ENCODE results near the gene MT1HL1. TPM values are rescaled to one million over a fixed set of nuclear protein-coding genes. Genes with fewer than 3 reads are reported as not detected.

MT1HL1 gene
- total RNA-seq (not detected), polyA plus RNA-seq (not detected), total RNA-seq (not detected)

DNA sequence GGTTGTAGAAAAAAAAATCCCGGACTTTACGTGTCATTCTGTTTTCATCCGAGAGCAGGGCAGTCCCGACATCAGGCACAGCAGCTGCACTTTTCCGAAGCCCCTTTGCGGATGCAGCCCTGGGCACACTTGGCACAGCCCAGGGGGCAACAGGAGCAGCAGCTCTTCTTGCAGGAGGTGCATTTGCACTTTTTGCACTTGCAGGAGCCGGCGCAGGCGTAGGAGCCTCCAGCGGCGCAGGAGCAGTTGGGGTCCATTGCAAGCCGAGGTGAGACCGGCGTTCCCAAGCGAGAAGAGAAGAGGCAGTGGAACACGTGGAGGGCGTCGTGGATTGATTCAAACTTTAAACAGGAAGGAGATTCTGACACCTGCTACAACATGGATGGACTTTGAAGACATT lies at the start of gene MT1HL1:
Gene MT1HL1 (minus strand): TSS at position 326 of the 400 bp plus-strand sequence. CDS start 69 bp downstream, at position 257.
- no peaks in the 10 kb centered on the region for H3K27me3 ChIP-seq (ENCODE audit: control insufficient read depth in 2 of 2, insufficient read depth in 2 of 2, low read length in 2 of 2)
- H3K27ac ChIP-seq (ENCODE audit: low read depth, low read length): no peak within 1 kb of the TSS
- no peak for ATAC-seq
- CTCF ChIA-PET: no interaction called here
- Mint-ChIP-seq H3K4me3 (no peak within 1 kb of the TSS), H3K36me3 (no peaks in the 10 kb centered on the region), H3K9me3 (peaks cover 0 to 2% (median 0%) of the 10 kb centered on the region in 11 donors), H3K4me1 (peaks cover 0 to 2% (median 0%) of the 10 kb centered on the region in 7 donors), H3K27ac (no peak within 1 kb of the TSS), H3K27me3 (peaks cover 0 to 26% (median 8%) of the 10 kb centered on the region in 5 donors)
- no peaks in the 10 kb centered on the region for H3K4me1 ChIP-seq (ENCODE audit: control insufficient read depth in 2 of 2, insufficient read depth in 2 of 2, low read length in 2 of 2)
- no peak for DNase-seq
- no peaks in the 10 kb centered on the region for H3K9me3 ChIP-seq (ENCODE audit: control insufficient read depth in 2 of 3, low read length in 3 of 3)
- intact Hi-C loops (cut with micrococcal nuclease): no loop called here
- no peaks in the 10 kb centered on the region for H3K36me3 ChIP-seq (ENCODE audit: control insufficient read depth in 2 of 3, insufficient read depth in 3 of 3, low read length in 3 of 3)
- POLR2A ChIA-PET: no interaction called here
- H3K4me3 ChIP-seq (ENCODE audit: low read length): no peak within 1 kb of the TSS

DNA sequence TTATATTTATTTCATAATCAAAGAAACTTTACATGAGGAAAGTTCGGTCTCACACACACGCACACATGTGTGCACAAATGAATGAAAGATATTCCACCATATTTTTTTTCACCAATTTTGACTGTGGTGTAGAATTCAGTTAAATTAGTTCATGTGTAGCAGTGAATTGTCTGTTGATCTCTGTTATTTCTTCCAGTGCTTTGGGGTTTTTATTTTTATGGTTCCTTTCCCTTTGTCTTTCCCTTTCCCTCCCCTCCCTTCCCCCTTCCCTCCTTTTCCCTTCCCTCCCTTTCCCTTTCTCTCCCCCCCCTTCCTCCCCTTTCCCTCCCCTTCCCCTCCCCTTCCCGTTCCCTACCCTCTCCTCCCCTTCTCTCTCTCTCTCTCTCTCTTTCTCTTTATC lies 46.7 kb upstream of the MT1HL1 start:
- Histone ChIP-seq H3K36me3 (ENCODE audit: control insufficient read depth in 2 of 3, insufficient read depth in 3 of 3, low read length in 3 of 3) (no peaks in the 10 kb centered on the region), H3K9me3 (ENCODE audit: control insufficient read depth in 2 of 3, low read length in 3 of 3) (no peaks in the 10 kb centered on the region), H3K4me1 (ENCODE audit: control insufficient read depth in 2 of 2, insufficient read depth in 2 of 2, low read length in 2 of 2) (no peaks in the 10 kb centered on the region), H3K4me3 (ENCODE audit: low read length) (no peak overlapping the region), H3K27ac (ENCODE audit: low read depth, low read length) (no peak overlapping the region), H3K27me3 (ENCODE audit: control insufficient read depth in 2 of 2, insufficient read depth in 2 of 2, low read length in 2 of 2) (no peaks in the 10 kb centered on the region)
- no peak for ATAC-seq
- intact Hi-C loops (cut with micrococcal nuclease): no loop called here
- POLR2A ChIA-PET: no interaction called here
- Mint-ChIP-seq H3K36me3 (peaks cover 0 to 3% (median 0%) of the 10 kb centered on the region in 5 donors), H3K27ac (no peak overlapping the region), H3K9me3 (peaks cover 0 to 6% (median 0%) of the 10 kb centered on the region in 11 donors), H3K27me3 (peaks cover 2 to 37% (median 27%) of the 10 kb centered on the region in 5 donors), H3K4me3 (no peak overlapping the region), H3K4me1 (no peaks in the 10 kb centered on the region)
- CTCF ChIA-PET: no interaction called here
- DNase-seq: no peak

- no peak overlapping the region for H3K4me3 Mint-ChIP-seq
Measured at GRCh38 chr1:237050185-237050584, 45.9 kb upstream of the MT1HL1 start.

GRCh38 chr1:237048803-237049202 lies 44.6 kb upstream of the MT1HL1 start:
- H3K27me3 ChIP-seq (ENCODE audit: control insufficient read depth in 2 of 2, insufficient read depth in 2 of 2, low read length in 2 of 2): no peaks in the 10 kb centered on the region
- ChIA-PET POLR2A (no interaction called here), CTCF (no interaction called here)
- no peak overlapping the region for H3K4me3 ChIP-seq (ENCODE audit: low read length)
- peaks cover 0 to 5% (median 0%) of the 10 kb centered on the region in 11 donors for H3K9me3 Mint-ChIP-seq
- no peak for ATAC-seq
- H3K9me3 ChIP-seq (ENCODE audit: control insufficient read depth in 2 of 3, low read length in 3 of 3): no peaks in the 10 kb centered on the region
- peaks cover 8 to 45% (median 23%) of the 10 kb centered on the region in 5 donors for H3K27me3 Mint-ChIP-seq
- H3K27ac ChIP-seq (ENCODE audit: low read depth, low read length): no peak overlapping the region
- H3K4me1 Mint-ChIP-seq: peaks cover 0 to under 1% (median 0%) of the 10 kb centered on the region in 7 donors
- intact Hi-C loops (cut with micrococcal nuclease): no loop called here
- no peak overlapping the region for H3K27ac Mint-ChIP-seq
- H3K36me3 ChIP-seq (ENCODE audit: control insufficient read depth in 2 of 3, insufficient read depth in 3 of 3, low read length in 3 of 3): no peaks in the 10 kb centered on the region
- H3K36me3 Mint-ChIP-seq: peaks cover 0 to 3% (median 0%) of the 10 kb centered on the region in 5 donors
- H3K4me3 Mint-ChIP-seq: no peak overlapping the region
- H3K4me1 ChIP-seq (ENCODE audit: control insufficient read depth in 2 of 2, insufficient read depth in 2 of 2, low read length in 2 of 2): no peaks in the 10 kb centered on the region
- DNase-seq: no peak

More at GRCh38 chr1:237050185-237050584, 45.9 kb upstream of the MT1HL1 start:
- Mint-ChIP-seq H3K27ac (no peak overlapping the region), H3K36me3 (peaks cover 0 to 3% (median 0%) of the 10 kb centered on the region in 5 donors), H3K4me1 (no peaks in the 10 kb centered on the region), H3K27me3 (peaks cover 2 to 39% (median 25%) of the 10 kb centered on the region in 5 donors), H3K9me3 (peaks cover 0 to 5% (median 0%) of the 10 kb centered on the region in 11 donors)
- no peaks in the 10 kb centered on the region for H3K9me3 ChIP-seq (ENCODE audit: control insufficient read depth in 2 of 3, low read length in 3 of 3)
- intact Hi-C loops (cut with micrococcal nuclease): no loop called here
- no peak overlapping the region for H3K27ac ChIP-seq (ENCODE audit: low read depth, low read length)
- CTCF ChIA-PET: no interaction called here
- no peaks in the 10 kb centered on the region for H3K36me3 ChIP-seq (ENCODE audit: control insufficient read depth in 2 of 3, insufficient read depth in 3 of 3, low read length in 3 of 3)
- H3K27me3 ChIP-seq (ENCODE audit: control insufficient read depth in 2 of 2, insufficient read depth in 2 of 2, low read length in 2 of 2): no peaks in the 10 kb centered on the region
- no peaks in the 10 kb centered on the region for H3K4me1 ChIP-seq (ENCODE audit: control insufficient read depth in 2 of 2, insufficient read depth in 2 of 2, low read length in 2 of 2)
- DNase-seq (no peak), ATAC-seq (no peak)
- POLR2A ChIA-PET: no interaction called here
- H3K4me3 ChIP-seq (ENCODE audit: low read length): no peak overlapping the region

GRCh38 chr1:237045278-237046016 lies 41.2 kb upstream of the MT1HL1 start:
- CTCF ChIA-PET: no interaction called here
- Mint-ChIP-seq H3K4me3 (no peak overlapping the region), H3K4me1 (peaks cover 5 to 16% (median 12%) of the 10 kb centered on the region in 7 donors), H3K9me3 (peaks cover 0 to 5% (median 0%) of the 10 kb centered on the region in 11 donors), H3K27me3 (peaks cover 23 to 46% (median 35%) of the 10 kb centered on the region in 5 donors), H3K27ac (no peak overlapping the region), H3K36me3 (peaks cover 0 to 11% (median 3%) of the 10 kb centered on the region in 5 donors)
- Histone ChIP-seq H3K27me3 (ENCODE audit: control insufficient read depth in 2 of 2, insufficient read depth in 2 of 2, low read length in 2 of 2) (no peaks in the 10 kb centered on the region), H3K9me3 (ENCODE audit: control insufficient read depth in 2 of 3, low read length in 3 of 3) (no peaks in the 10 kb centered on the region), H3K4me3 (ENCODE audit: low read length) (no peak overlapping the region), H3K4me1 (ENCODE audit: control insufficient read depth in 2 of 2, insufficient read depth in 2 of 2, low read length in 2 of 2) (no peaks in the 10 kb centered on the region), H3K36me3 (ENCODE audit: control insufficient read depth in 2 of 3, insufficient read depth in 3 of 3, low read length in 3 of 3) (no peaks in the 10 kb centered on the region), H3K27ac (ENCODE audit: low read depth, low read length) (no peak overlapping the region)
- POLR2A ChIA-PET: no interaction called here
- DNase-seq (no peak), ATAC-seq (no peak)
- intact Hi-C loops (cut with micrococcal nuclease): no loop called here

- Mint-ChIP-seq H3K27me3 (peaks cover 27 to 47% (median 39%) of the 10 kb centered on the region in 5 donors), H3K9me3 (peaks cover 0 to 4% (median 0%) of the 10 kb centered on the region in 11 donors), H3K36me3 (peaks cover 0 to 11% (median 3%) of the 10 kb centered on the region in 5 donors), H3K27ac (peak overlapping the region in 1 of 9 donors; percentile 38), H3K4me1 (peaks cover 5 to 16% (median 12%) of the 10 kb centered on the region in 7 donors), H3K4me3 (peak overlapping the region in 2 of 10 donors; percentile 20 to 26)
- Histone ChIP-seq H3K4me3 (ENCODE audit: low read length) (no peak overlapping the region), H3K36me3 (ENCODE audit: control insufficient read depth in 2 of 3, insufficient read depth in 3 of 3, low read length in 3 of 3) (no peaks in the 10 kb centered on the region), H3K9me3 (ENCODE audit: control insufficient read depth in 2 of 3, low read length in 3 of 3) (no peaks in the 10 kb centered on the region), H3K27ac (ENCODE audit: low read depth, low read length) (no peak overlapping the region), H3K4me1 (ENCODE audit: control insufficient read depth in 2 of 2, insufficient read depth in 2 of 2, low read length in 2 of 2) (no peaks in the 10 kb centered on the region), H3K27me3 (ENCODE audit: control insufficient read depth in 2 of 2, insufficient read depth in 2 of 2, low read length in 2 of 2) (no peaks in the 10 kb centered on the region)
- DNase-seq (no peak), ATAC-seq (no peak)
- intact Hi-C loops (cut with micrococcal nuclease): no loop called here
- ChIA-PET POLR2A (no interaction called here), CTCF (no interaction called here)
Measured at GRCh38 chr1:237043846-237044636, 39.8 kb upstream of the MT1HL1 start.
